ENCODE measurements around the gene RNASEH2B. TPM values are rescaled to one million over a fixed set of nuclear protein-coding genes. Genes with fewer than 3 reads are reported as not detected.

Gene RNASEH2B
- total RNA-seq, 1 experiment from 2014 or later = 60.2 TPM

DNA sequence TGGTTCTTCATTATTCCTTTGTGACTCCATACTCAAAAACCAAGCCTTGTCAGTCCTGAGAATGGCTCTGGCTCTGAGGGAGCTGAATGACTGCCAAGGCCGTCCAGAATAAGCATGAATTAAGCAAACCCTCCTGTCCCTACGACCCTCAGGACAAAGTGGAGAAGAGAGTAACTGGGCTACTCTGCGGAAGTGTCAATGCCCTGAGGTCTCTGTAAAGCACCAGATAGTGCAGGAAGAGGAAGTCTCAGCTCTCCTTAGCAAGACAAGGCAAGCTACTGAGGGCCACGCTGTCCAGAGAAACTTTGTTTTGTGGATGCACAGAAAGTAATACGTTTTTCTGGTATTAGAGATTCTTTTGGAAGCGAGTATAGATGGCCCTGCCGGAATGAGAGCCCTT is 94.1 kb downstream of the RNASEH2B start:
- H3K4me1 Mint-ChIP-seq (ENCODE audit: low read depth, unreplicated experiment) = no peaks in the 10 kb centered on the region
- no TSS peak for BruUV-seq (replicated peaks)
- H3K4me3 Mint-ChIP-seq (ENCODE audit: unreplicated experiment) = no peak overlapping the region
- no peak overlapping the region for H3K27ac Mint-ChIP-seq (ENCODE audit: unreplicated experiment)
- H3K9me3 ChIP-seq = no peaks in the 10 kb centered on the region
- H3K4me3 ChIP-seq (ENCODE audit: low read depth, low read length) = no peak overlapping the region
- peaks cover 29% of the 10 kb centered on the region for H3K4me1 ChIP-seq
- no peaks in the 10 kb centered on the region for H3K27me3 ChIP-seq (replicated peaks; ENCODE audit: control insufficient read depth, insufficient read depth, low read length)
- no peaks in the 10 kb centered on the region for H3K36me3 ChIP-seq (ENCODE audit: control insufficient read depth, insufficient read depth, low read length)
- no peaks in the 10 kb centered on the region for H3K36me3 Mint-ChIP-seq (ENCODE audit: insufficient read depth, unreplicated experiment)
- CTCF ChIA-PET = no interaction called here
- H3K9me3 Mint-ChIP-seq (ENCODE audit: unreplicated experiment) = no peaks in the 10 kb centered on the region
- DNase-seq = no peak
- intact Hi-C loops (cut with micrococcal nuclease; ENCODE audit: unreplicated experiment) = no loop called here
- POLR2A ChIA-PET = no interaction called here
- no peaks in the 10 kb centered on the region for H3K27me3 Mint-ChIP-seq (ENCODE audit: insufficient read depth, unreplicated experiment)
- TF ChIP-seq, protein P1, sequence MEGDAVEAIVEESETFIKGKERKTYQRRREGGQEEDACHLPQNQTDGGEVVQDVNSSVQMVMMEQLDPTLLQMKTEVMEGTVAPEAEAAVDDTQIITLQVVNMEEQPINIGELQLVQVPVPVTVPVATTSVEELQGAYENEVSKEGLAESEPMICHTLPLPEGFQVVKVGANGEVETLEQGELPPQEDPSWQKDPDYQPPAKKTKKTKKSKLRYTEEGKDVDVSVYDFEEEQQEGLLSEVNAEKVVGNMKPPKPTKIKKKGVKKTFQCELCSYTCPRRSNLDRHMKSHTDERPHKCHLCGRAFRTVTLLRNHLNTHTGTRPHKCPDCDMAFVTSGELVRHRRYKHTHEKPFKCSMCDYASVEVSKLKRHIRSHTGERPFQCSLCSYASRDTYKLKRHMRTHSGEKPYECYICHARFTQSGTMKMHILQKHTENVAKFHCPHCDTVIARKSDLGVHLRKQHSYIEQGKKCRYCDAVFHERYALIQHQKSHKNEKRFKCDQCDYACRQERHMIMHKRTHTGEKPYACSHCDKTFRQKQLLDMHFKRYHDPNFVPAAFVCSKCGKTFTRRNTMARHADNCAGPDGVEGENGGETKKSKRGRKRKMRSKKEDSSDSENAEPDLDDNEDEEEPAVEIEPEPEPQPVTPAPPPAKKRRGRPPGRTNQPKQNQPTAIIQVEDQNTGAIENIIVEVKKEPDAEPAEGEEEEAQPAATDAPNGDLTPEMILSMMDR (IDR thresholded peaks at IDR 0.05; ENCODE audit: insufficient read depth in 1 of 2, low read depth in 1 of 2, low read length in 1 of 2, severe bottlenecking in 1 of 2, unreplicated experiment in 1 of 2) = no peak

DNA sequence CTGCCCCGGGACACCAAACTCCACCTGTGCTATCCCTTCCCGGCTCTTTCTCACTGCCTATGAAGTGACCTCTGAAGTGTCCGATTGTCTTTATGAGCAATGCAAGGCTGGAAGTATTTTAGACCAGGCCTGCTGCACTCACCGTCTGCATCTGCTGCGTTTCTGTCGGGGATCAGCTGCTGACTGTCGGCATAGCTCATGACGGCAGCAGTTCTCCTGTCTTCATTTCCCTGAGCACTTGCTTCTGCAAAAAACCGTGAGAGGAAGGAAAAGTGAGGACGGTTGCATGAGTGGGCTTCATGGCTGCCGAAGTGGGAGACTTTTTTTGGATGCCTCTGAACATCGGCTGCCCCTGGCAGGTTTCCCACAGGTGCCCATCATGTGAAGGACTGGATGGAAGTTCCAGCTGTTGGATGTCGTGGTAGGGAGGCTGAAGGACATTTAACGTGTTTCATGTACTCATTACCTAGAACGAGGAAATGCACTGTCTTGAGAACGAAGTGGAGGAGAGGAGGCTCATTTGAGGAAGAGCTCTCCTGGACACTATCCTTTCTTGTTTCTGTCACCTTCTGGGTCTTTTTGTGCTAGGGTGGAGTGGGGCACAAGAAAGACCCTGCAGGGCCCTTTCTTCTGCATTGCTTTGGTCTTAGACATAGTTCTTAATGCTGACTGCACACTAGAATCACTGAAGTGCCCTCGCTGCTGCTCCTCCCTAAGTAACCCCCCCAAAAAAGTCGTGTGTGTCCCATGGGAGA is 94.7 kb downstream of the RNASEH2B start:
- Mint-ChIP-seq H3K27ac (ENCODE audit: unreplicated experiment) (peak overlapping the region; percentile 21), H3K36me3 (ENCODE audit: insufficient read depth, unreplicated experiment) (no peaks in the 10 kb centered on the region), H3K4me1 (ENCODE audit: low read depth, unreplicated experiment) (no peaks in the 10 kb centered on the region), H3K9me3 (ENCODE audit: unreplicated experiment) (no peaks in the 10 kb centered on the region), H3K4me3 (ENCODE audit: unreplicated experiment) (no peak overlapping the region), H3K27me3 (ENCODE audit: insufficient read depth, unreplicated experiment) (no peaks in the 10 kb centered on the region)
- TF ChIP-seq, protein P1 (IDR thresholded peaks at IDR 0.05; ENCODE audit: insufficient read depth in 1 of 2, low read depth in 1 of 2, low read length in 1 of 2, severe bottlenecking in 1 of 2, unreplicated experiment in 1 of 2) = no peak
- H3K36me3 ChIP-seq (ENCODE audit: control insufficient read depth, insufficient read depth, low read length) = no peaks in the 10 kb centered on the region
- intact Hi-C loops (cut with micrococcal nuclease; ENCODE audit: unreplicated experiment) = no loop called here
- POLR2A ChIA-PET = no interaction called here
- H3K4me1 ChIP-seq = peaks cover 29% of the 10 kb centered on the region
- no peak overlapping the region for H3K4me3 ChIP-seq (ENCODE audit: low read depth, low read length)
- CTCF ChIA-PET = no interaction called here
- no peaks in the 10 kb centered on the region for H3K27me3 ChIP-seq (replicated peaks; ENCODE audit: control insufficient read depth, insufficient read depth, low read length)
- H3K9me3 ChIP-seq = no peaks in the 10 kb centered on the region
- BruUV-seq (replicated peaks) = no TSS peak
- DNase-seq = no peak

DNA sequence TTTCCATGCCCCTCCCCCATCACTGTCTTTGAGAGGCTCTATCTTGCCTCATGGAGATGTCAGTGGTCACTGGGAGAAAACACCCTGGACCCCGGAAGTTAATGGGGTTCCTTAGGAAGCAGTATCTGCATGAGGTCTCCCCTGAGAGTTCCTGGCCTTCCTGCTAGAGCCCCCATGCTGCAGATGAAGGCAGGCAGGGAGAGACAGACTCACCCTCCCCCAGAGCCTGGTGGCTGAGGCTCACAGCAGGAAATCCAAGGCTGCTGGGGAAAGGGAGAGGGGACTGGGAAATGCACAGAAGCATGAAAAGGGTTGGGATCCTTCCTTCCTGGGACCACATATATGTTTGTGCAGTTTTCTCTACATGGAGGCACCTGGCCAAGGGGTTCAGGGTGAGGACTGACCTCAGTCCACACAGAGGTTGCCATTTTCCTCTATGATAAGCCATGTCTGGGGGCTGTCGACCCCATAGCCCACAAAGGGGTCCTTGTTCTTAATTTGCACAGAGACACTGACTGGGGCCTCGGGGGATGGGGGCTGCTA is 95.4 kb downstream of the RNASEH2B start:
- Histone ChIP-seq H3K36me3 (ENCODE audit: control insufficient read depth, insufficient read depth, low read length) (no peaks in the 10 kb centered on the region), H3K27me3 (replicated peaks; ENCODE audit: control insufficient read depth, insufficient read depth, low read length) (no peaks in the 10 kb centered on the region; the same call in 1 of the 2 replicates), H3K4me1 (peaks cover 29% of the 10 kb centered on the region), H3K4me3 (ENCODE audit: low read depth, low read length) (no peak overlapping the region), H3K9me3 (no peaks in the 10 kb centered on the region; the same call in 1 of the 2 replicates)
- DNase-seq = no peak
- ChIA-PET POLR2A (no interaction called here), CTCF (no interaction called here)
- no peaks in the 10 kb centered on the region for H3K27me3 Mint-ChIP-seq (ENCODE audit: insufficient read depth, unreplicated experiment)
- H3K9me3 Mint-ChIP-seq (ENCODE audit: unreplicated experiment) = no peaks in the 10 kb centered on the region
- peak overlapping the region; percentile 21 for H3K27ac Mint-ChIP-seq (ENCODE audit: unreplicated experiment)
- BruUV-seq (replicated peaks) = no TSS peak
- no peaks in the 10 kb centered on the region for H3K36me3 Mint-ChIP-seq (ENCODE audit: insufficient read depth, unreplicated experiment)
- intact Hi-C loops (cut with micrococcal nuclease; ENCODE audit: unreplicated experiment) = no loop called here
- no peak overlapping the region for H3K4me3 Mint-ChIP-seq (ENCODE audit: unreplicated experiment)
- H3K4me1 Mint-ChIP-seq (ENCODE audit: low read depth, unreplicated experiment) = no peaks in the 10 kb centered on the region
- TF ChIP-seq, protein P1 (IDR thresholded peaks at IDR 0.05; ENCODE audit: insufficient read depth in 1 of 2, low read depth in 1 of 2, low read length in 1 of 2, severe bottlenecking in 1 of 2, unreplicated experiment in 1 of 2) = no peak

Data from Caco-2 (cell line).